Activated CD4-positive, CD25-positive, alpha-beta regulatory T cell (primary cell): ENCODE data around the gene MTA3.

Source experiments
- DNase-seq, 4 experiments: peaks; one replicate each; lab custom pipeline; 2025; lab: John Stamatoyannopoulos, UW

MTA3 gene

DNA sequence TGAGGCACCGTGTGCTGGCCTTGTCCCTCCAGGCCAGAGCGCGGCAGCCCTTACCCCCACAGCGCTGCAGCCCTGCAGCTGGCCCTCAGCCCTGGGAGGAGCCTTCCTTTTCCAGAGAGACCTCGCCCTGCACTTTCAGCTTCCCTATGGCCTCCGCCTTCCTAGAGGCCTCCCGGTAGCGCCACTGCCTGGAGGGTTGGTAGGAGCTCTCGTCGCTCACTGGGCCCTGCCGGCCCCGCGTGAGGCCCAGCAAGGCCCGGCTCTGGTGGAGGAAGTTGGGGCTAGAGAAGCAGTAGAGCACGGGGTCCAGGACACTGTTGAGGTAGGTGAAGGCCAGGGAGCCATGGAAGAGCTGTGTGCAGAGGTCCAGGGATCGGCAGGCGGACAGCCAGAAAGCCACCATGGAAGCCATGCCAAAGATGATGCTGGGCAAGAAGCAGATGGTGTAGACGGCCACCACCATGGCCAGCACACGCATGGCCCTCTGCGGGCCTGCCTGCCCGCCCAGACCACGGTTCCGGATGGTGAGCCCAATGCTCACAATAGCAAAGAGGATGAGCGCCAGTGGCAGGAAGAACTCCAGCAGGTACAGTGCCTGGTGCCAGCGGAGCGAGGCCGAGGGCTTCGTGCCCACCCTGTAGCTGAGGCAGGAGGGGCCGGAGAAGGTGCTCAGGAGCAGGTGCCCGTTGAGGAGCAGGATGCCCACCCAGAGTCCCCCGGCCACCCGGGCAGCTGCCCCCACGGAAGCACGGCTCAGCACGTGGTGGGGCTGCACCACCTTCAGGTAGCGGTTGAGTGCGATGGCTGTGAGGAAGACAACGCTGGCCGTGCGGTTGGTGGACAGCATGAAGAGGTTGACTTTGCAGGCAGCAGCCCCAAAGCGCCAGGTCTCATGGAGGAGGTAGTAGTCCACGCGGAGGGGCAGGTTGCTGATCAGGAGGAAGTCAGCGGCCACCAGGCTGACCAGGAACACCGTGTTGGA lies 194.7 kb downstream of the MTA3 start:
- DNase-seq, result no peak

DNA sequence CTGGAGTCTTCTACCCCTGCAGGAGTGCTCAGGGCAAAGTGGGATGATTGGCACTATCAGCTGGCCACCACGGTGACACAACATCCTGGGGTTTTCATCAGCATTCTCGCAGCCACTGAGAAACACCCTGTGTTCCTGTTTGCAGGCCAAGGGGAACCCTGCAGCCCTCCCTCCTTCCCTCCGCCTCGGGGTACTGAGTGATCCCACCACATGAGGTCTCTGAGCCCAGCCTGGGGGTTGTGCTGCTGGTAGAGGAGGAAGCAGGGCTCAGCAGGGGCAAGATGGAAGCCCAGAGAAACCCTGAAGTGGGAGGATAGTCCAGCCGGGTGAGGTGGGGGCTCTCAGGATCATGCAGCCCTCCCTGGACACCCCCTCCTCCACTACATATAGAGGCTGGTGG lies 195.7 kb downstream of the MTA3 start, which contains the start of gene OXER1:
TSS of gene OXER1 (minus strand) at position 40 of the 400 bp plus-strand sequence. CDS start 73 bp downstream, outside the sequence.
- DNase-seq, result no peak

DNA sequence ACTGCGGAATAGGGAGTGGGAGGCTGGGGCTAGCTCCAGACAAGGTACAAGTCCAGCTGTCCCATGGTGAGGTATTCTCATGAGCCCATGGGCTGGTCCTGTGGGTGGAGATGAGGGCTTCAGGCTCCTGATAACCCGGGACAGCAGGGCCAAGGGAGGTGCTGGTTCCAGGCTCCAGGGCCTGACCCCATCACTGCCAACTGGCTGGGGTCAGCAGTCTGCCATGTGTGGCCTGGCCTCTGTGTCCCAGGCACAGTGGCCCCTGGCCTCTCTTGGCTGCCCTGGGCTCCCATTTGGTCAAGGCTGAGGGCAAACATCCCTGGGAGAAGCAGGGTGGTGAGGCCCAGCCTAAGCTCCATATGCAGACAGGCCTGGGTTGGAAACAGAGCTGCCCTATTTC lies 196.5 kb downstream of the MTA3 start:
- no peak for DNase-seq

DNA sequence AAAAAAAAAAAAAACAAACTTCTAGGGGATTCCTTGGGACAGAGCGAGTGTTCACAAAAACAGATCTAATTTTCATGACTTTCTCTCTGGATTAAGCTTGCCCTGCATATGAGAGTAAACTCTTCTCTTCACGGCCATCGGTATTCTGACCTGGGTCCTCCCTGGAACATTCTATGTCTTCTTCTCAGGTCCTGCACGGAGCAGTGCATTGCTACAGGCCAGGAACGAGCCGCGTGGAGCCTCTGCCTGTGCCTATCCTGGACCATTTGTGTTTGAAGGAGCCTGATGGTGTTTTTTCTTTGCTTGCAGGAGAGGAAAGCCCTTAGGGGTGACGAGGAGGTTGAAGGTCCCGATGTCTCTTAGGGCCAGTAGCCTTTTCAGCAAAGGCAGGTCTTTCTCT lies 197.3 kb downstream of the MTA3 start:
- no peak for DNase-seq

DNA sequence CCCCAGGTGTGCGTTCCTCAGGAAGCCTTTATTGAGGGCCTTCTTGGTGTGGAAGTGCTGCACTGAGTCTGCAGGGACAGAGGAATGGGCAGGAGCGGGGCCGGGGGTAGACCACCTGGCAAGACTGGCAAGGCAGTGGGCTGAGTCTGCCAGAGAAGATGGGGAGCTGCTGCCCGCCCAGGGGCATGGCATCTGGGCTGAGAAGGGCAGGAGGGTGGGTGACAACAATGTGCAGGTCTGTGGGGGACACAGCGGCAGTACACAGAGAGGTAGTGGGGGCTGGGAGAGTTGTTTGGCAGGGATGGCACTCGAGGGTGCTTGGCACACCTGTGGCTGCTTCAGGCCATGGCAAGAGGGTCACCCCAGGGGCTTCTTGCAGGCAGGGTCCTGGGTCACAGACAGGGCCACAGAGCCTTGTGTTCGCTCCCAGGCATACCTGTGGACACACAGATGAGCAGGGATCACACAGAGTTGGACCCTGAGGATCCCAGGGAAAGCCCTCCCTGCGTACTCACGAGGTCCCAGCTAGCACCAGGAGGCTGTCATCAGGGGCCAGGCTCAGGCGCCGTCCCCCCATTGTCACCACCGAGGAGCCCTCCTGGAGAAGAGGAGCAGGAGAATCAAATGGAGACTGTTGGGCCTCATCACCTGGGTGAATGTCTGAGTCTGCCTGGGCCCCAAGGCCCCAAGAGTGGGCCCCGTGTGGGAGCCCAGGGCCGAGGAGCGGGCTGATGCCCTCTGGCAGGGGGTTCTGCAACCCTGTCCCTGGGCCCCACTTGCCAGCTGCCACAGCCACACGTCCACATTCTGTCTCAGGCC lies 198.9 kb downstream of the MTA3 start:
- no peak for DNase-seq

DNA sequence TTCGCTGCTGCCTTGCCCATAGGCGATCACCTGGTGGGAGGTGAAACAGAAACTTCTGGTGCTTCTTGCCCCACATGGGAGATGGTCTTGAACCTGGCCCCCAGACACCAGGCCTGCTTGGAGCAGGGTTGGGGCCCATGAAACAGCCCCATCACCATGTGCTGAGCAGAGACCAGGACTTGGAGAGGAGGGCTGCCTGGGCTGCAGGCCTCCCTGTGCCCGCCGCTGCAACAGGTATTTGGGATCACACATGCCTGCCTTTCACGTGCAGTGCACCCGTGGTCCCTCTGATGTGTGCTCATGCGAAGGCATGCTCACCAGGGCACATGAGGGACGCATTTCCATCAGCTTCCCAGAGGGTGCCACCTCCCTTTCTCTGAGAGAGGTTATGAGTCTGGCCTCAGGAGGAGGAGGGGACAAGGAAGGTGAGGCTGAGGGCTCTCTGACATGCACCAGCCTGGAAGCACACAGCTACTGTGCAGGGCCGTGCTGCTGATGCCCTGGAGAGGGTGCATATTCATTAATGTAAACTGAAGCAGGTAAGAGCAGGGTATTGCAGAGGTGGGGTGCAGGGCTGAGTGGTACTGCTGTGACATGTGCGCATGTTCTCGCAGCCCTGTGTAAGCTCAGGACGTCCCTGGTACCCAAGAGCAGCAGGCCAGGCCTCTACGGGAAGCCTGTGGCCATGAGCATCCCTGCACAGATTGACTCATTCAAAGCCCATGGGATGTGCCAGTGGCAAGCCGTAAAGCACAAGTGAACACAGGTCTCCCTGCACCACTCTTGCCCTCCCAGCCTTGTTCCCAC lies 199.7 kb downstream of the MTA3 start:
- no peak for DNase-seq

DNA sequence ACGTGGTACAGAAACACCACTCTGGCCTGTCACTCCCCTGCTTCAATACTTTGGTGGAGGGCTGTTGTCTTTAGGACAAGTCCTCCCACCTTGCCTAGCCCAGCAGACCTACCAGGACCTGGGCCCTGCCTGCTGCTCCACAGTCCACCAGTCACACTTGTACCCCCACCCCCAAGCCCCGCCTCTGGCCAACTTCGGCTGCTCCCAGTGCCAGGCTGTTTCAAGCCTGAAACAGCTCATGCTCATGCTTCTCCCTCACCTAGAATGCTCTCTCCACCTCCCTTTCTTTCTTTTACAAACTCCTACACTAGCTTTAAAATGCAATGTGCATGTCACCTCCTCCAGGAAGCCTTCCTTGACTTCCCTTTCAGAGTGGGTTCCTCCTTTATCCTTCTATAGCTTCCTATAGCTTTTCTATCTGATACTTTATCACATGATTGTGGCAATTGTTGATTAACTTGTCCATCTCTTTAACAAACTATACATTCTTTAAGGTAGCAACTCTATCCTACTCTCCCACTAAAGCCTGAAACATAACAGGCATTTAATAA lies 200.3 kb downstream of the MTA3 start:
- no peak for DNase-seq

DNA sequence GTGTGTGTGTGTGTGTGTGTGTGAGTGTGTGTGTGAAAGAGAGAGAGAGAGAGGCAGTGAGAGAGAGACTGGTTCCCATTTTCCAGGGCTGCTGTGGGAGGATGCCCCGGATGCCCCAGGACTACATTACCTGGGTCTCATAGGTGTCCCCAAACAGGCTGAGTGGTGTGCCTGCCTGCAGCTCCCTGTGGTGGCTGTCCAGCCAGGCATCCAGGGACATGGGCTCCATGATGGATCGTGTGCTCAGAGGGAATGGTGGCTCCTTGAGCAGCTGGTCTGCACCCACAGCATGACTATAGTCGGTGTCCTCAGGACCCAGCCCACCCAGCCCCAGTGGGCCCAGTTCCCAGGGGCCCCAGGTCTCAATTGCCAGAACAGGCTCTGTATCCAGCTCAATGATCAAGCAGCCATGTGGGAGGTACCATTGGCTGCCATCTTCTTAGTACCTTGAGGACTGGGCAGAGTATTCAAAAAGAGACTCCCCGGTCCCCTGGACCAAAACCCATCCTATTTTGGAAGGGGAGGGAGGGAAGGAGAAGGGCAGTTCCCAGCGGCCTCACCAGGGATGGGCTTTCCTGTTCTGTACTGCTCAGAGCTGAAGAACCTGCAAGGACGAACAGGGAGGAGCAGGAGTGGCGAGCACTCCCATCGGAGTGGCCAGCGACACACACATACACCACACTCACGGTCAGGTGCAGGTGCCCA lies 201.3 kb downstream of the MTA3 start:
- no peak for DNase-seq

DNA sequence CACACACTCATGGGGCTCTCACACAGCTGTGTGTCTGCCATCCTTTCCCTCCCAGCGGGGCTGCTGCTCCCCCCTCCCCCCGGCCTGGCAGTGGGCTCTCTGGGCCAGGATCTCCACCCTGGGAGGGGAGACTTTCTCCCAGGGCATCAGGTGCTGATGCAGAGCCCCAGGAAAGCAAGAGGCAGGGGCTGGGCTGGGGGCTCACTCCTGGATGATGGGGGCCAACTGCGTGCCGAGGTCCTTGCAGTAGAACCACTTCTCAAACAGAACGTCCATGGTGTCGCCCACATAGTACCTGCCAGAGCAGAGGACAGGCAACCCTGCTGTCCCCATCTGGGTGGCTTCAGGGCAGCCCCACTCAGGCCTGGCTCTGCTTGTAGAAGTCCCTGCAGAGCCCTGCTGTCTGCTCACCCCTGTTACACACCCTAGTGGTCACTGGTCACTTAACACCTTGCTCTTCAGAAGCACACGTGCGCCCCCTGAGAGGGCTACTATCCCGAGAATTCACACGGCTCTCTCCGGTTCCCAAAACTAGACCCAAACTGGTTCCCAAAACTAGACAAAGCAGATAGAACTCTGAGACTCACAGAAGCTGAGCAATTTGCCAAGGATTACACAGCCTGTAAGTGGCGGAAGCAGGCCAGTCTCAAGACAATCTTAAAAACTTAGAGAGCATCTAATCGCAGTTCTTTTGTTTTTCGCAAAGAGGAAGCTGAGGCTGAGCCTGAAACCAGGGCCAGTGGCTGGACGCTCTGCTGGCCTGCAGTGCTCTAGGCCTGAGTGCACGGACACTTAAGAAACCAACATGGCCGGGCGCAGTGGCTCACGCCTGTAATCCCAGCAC lies 202.1 kb downstream of the MTA3 start:
- DNase-seq, result no peak

DNA sequence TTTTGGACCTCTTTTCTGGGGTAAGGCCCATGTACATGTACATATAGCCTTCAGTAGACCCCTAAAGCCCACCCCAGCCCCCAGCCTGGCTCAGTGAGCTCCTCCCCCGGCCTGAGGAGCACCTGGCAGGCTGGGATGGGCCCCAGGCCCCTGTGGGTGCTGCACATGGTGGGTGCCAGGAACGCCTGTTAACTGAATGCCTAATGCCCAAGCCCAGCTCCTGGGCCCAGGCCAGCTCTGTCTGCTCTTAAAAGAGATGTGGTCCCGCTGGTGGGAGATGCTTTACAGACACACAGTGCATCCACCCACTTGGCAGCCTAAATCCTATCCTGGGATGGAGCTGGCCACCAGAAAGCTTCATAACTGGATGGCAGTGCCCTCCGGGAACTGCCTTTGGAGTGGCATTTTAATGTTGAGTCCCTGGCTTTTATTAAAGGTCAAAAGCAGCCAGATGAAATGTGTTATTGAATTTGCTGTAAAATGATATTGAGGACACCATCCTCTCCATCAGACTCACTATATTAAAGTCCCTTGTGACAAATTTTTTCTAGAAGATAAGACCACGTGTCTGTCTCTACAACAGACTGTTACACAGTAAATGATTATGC lies 203.2 kb downstream of the MTA3 start:
- DNase-seq, result no peak

DNA sequence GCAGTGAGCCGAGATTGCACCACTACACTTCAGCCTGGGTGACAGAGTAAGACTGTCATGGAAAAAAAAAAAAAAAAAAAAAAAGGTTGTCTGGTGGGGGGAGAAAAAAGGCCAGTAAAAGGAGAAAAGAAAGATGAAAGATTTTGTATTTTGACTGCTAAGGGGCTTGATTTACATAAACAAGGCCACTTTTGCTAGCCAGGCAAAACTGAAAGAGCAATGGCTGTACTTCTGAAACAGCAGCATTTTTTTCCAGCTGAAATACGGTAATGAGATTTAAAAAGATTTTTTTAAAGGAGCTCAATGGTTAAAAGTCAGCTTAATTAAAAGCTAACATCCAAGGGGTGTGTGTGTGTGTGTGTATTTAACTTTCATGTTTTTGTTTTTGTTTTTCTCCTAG lies 206.8 kb downstream of the MTA3 start:
- no peak for DNase-seq

DNA sequence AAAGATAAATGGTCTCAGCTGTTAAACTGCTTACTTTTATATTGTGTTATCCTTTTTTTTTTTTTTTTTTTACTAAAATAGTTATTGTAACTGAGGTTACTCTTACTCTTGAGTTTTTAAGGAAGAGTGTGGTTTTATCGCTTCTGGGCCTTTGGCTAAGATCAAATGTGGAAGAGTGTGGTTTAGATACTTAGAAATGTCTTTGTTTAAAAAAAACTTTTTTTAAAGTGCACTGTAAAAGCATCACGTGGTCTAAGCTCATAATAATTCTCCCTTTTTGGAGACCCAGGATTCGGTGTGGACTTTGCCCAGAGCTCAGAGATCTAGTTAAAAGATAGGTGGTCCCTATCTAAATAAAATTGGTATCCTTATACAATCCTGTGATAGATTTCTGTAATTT lies 207.4 kb downstream of the MTA3 start:
- no peak for DNase-seq

DNA sequence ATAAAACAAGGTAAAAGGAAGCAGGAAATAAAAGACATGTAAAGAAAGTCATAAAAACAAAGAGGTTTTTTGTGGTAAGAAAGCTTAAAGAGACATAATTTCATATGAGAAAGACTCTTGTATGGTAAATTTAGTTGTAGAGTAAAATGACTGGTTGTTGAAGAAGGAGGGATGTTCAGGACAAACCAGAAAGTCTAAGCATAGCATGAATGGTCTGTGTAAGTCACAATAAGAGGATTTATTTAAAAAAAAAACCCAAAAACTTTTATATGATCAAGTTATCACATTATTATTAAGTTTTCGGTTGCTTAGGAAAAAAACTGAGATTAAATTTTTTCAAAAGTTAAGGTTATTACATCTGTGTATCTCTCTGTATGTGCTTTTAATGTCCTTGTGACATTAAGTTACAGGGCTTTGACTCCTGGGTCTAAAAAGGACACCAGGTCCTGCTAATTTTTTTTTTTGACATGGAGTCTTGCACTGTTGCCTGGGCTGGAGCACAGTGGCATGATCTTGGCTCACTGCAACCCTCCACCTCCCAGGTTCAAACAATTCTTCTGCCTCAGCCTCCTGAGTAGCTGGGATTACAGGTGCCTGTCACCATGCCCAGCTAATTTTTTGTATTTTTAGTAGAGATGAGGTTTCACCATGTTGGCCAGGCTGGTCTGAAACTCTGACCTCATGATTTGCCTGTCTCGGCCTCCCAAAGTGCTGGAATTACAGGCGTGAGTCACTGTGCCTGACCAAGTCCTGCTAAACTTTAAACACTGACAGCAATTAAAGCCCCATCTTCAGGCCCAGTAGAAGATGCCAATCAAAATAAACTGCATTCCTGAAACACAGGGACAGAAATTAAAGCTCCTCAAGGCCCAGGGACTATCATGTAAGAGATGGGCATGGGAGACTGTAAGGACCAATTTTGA lies 209.7 kb downstream of the MTA3 start:
- DNase-seq, result no peak

DNA sequence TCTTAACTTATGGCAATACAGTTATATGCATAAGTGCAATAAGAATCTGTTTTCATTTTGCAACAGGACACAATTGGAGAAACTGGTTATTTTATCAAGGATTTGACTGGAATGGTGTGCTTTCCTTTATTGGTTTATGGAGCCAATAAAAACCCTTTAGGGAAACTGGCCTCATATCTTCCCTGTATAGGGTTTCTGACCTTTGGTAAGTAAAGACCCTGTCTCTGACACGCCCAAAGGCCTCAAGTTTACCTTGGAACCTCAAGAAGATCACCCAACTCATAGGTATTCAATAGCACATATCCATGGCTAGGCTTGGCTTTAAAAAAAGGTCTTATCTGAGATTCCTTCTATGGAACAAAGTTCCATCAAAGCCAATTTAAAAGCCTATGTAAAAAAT lies 212.7 kb downstream of the MTA3 start:
- DNase-seq, result no peak

DNA sequence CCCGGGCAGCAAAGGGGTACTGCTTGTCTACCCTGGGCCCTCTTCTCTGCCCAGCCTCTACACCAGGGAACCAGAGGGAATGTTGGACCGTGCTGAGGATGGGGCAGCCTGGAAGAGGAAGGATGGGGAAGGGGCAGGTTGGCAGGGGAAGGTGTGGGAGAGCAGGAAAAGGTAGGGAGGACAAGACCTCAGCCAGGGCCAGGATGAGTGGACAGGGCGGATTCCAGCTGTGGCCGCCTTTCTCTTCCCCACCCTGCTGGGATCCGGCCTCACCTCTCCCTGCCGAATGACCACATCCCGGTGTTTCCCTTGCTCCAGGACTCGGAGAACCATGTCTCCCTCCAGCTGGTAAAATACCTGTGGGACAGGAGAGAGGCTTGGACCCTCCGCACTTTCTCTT lies 215.1 kb downstream of the MTA3 start:
- DNase-seq, result no peak

DNA sequence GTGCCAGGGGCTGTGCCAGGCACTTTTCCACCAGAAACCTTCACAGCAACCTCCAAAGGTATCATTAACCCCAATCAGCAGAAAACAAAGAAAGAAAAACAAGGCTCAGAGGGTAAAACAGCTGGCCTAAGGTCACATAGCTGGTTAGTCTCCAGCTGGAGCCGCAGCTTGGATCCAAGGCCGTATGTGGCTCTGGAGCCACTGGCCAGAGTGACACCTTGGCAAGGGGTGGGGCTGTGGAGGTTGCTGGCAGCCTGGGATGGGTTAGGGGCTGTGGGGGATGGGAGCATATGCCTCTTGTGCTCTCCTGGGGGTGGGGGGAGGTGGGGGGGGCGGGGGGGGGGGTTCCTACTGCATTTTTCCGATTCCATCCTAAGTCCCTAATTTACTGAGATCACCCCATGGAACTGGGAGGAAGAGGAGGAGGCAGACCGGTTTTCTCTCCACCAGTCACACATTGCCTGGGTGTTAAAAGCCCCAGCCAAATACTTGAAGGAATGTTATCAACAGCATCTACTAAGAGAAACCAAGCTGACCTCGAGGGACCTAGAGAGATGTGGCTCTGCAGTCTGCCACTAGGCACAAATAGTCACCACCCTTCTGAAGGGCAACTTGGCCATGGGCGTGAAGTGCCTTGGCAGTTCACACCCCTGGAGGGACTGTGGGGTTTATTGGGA lies 215.9 kb downstream of the MTA3 start:
- DNase-seq, result no peak

DNA sequence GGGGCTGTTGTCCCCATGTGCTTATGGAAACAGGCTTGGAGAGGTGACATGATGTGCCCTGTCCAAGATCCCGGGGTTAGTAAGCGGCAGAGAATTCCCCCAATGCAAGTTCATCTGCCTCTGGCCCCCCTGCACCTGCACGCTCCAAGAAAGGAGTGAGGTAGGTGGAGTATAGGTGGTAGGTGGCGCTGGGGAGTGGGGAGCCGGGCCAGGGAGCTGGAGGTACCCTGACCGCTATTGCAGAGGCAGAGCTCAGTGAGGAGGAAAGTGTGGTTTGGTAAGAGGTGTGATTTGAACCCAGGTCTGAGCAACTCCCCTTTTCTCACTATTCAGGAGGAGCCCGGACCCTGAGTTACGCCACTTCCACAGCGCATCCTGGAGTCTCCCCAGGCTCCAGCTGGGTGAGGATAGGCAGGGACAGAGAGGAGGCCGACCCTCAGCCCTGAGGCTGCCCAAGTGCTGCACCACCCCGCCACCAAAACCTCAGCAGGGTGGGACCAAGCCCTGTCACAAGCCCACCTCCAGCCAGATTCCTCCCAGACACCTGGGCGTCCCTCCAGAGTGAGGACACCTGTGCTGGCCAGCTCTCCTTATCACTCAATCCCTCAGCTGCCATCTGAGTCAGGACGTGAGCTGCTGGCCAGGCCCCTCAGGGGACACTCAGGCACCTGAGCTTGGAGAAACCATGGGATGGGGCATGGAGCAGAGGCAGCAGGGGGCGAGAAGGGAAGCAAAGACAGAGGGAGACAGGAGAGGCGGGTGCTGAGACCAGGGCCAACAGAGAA lies 218.3 kb downstream of the MTA3 start:
- DNase-seq, result no peak
